ENCODE measurements around the gene CZIB. TPM values are rescaled to one million over a fixed set of nuclear protein-coding genes. Genes with fewer than 3 reads are reported as not detected.

The CZIB gene
- polyA plus RNA-seq, 2 of the 4 experiments (the other 2 are of a cell fraction): 33.1 to 66.2 TPM

- WGBS (ENCODE audit: missing lambda C conversion rate): 86% methylated on average over 3 of the region's 4 CpGs
- ChIA-PET POLR2A (no interaction called here), CTCF (interaction anchor here (0.9 to 3.9 kb wide), 6 partner anchors 9 to 147 kb away, joined by 3 to 24 read pairs (median 6); no protein-coding TSS in a partner anchor)
Measured at GRCh38 chr1:53265581-53265980, 45.1 kb upstream of the CZIB start.

GRCh38 chr1:53264048-53264447 lies 43.6 kb upstream of the CZIB start:
- ChIA-PET CTCF (interaction anchor here (1.2 to 1.8 kb wide), 4 partner anchors 8 to 130 kb away, joined by 4 to 7 read pairs (median 6); no protein-coding TSS in a partner anchor), POLR2A (no interaction called here)
- no peaks in the 10 kb centered on the region for H3K9me3 ChIP-seq
- FAIRE-seq (no peak), ATAC-seq (no peak), DNase-seq (ENCODE audit: low read depth in 1 of 2, low spot score in 1 of 2) (no peak)
- H3K4me1 ChIP-seq: no peaks in the 10 kb centered on the region
- H3K4me2 ChIP-seq: no peak overlapping the region
- WGBS (ENCODE audit: missing lambda C conversion rate): 96% methylated on average over 3 of the region's 11 CpGs
- TF ChIP-seq ZFP36 (IDR thresholded peaks at IDR 0.05; ENCODE audit: borderline replicate concordance, partially characterized antibody) (no peak), SMC3 (IDR thresholded peaks at IDR 0.05) (no peak), FOSL2 (IDR thresholded peaks at IDR 0.05) (no peak), FOSL2 (CRISPR knock-in tag; IDR thresholded peaks at IDR 0.05) (no peak), HOXB13 (CRISPR knock-in tag; IDR thresholded peaks at IDR 0.05; ENCODE audit: low read depth) (no peak), RFX5 (IDR thresholded peaks at IDR 0.05) (no peak), CTCF (IDR thresholded peaks at IDR 0.05) (no peak)
- no peak overlapping the region for H3K27ac ChIP-seq
- no peak overlapping the region for H3K4me3 ChIP-seq

More at GRCh38 chr1:53265581-53265980, 45.1 kb upstream of the CZIB start:
- no peak for FAIRE-seq
- ATAC-seq: no peak
- Histone ChIP-seq H3K27ac (no peak overlapping the region), H3K4me2 (no peak overlapping the region), H3K4me3 (no peak overlapping the region), H3K9me3 (no peaks in the 10 kb centered on the region), H3K4me1 (no peaks in the 10 kb centered on the region)
- TF ChIP-seq USF2 (IDR thresholded peaks at IDR 0.05) (no peak), HOXB13 (CRISPR knock-in tag; IDR thresholded peaks at IDR 0.05; ENCODE audit: low read depth) (no peak), CTCF (IDR thresholded peaks at IDR 0.05) (no peak), BHLHE40 (IDR thresholded peaks at IDR 0.05; ENCODE audit: low read depth, low read length) (no peak), ZFP36 (IDR thresholded peaks at IDR 0.05; ENCODE audit: borderline replicate concordance, partially characterized antibody) (no peak), FOSL2 (IDR thresholded peaks at IDR 0.05) (no peak), FOSL2 (CRISPR knock-in tag; IDR thresholded peaks at IDR 0.05) (no peak), RNF2 (IDR thresholded peaks at IDR 0.05; ENCODE audit: borderline replicate concordance, low read depth) (no peak), NPAS2 (CRISPR knock-in tag; IDR thresholded peaks at IDR 0.05; ENCODE audit: borderline replicate concordance) (no peak), TP53 (CRISPR knock-in tag; IDR thresholded peaks at IDR 0.05) (no peak), PHF8 (IDR thresholded peaks at IDR 0.05; ENCODE audit: borderline replicate concordance, low read depth) (no peak), E2F6 (IDR thresholded peaks at IDR 0.05; ENCODE audit: borderline replicate concordance, low read depth) (no peak), HOXB5 (CRISPR knock-in tag; IDR thresholded peaks at IDR 0.05) (no peak), POLR2A (IDR thresholded peaks at IDR 0.05; ENCODE audit: low read length) (no peak), PBX3 (IDR thresholded peaks at IDR 0.05) (no peak), ELK1 (IDR thresholded peaks at IDR 0.05; ENCODE audit: low read depth, low read length) (no peak), MAFK (IDR thresholded peaks at IDR 0.05; ENCODE audit: partially characterized antibody) (no peak)
- DNase-seq (ENCODE audit: low read depth in 1 of 2, low spot score in 1 of 2): no peak

All from A549 (cell line).